AG04449 (cell line): ENCODE measurements around the gene SNX6.
A peak's percentile ranks its signal among the peaks of the same experiment; 100 is the strongest.

Experiments used
- CTCF ChIA-PET: fragments of 350-600 bp; formaldehyde crosslinking; extraction: SDS; loops from one replicate; lab custom pipeline; 2021; ENCODE audit warnings: antibody characterized with exemption; lab: Yijun Ruan, JAX
- POLR2A ChIA-PET: fragments of 400-600, 350-600 bp; formaldehyde crosslinking; extraction: SDS; loops from one replicate; lab custom pipeline; 2020; ENCODE audit warnings: antibody characterized with exemption, inconsistent platforms; lab: Yijun Ruan, JAX
- DNase-seq: peaks from one replicate; pipeline ENCODE4 v3.0.0-alpha.2; 2010; ENCODE audit warnings: low read depth, low spot score
- H3K4me3 ChIP-seq: 2 replicates; pipeline ENCODE4 v1.5.1; 2011; ENCODE audit warnings: low read depth, mild to moderate bottlenecking, control low read depth, low read length
- CTCF ChIP-seq: IDR thresholded peaks from one replicate; pipeline ENCODE4 v1.5.1; 2011; ENCODE audit warnings: mild to moderate bottlenecking, moderate library complexity, low read length, control low read depth, inconsistent platforms; ENCODE audit not compliant: insufficient read depth; ENCODE audit errors: missing control alignments

SNX6 gene

DNA sequence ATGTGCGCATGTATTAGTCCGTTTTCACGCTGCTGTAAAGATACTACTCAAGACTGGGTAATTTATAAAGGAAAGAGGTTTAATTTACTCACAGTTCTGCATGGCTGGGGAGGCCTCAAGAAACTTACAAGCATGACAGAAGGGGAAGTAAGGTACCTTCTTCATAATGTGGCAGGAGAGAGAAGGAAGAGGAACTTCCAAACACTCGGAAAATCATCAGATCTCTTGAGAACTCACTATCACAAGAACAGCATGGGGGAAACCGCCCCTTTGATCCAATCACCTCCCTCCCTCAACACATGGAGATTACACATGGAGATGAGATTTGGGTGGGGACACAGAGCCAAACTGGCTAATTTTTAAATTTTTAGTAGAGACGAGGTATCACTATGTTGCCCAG lies 41.8 kb upstream of the SNX6 start:
- ChIA-PET CTCF (interaction anchor here (0.7 to 6.2 kb wide), 19 partner anchors 10 to 1015 kb away, joined by 3 to 111 read pairs (median 6); partner anchors contain the start of genes CFL2 and SRP54), POLR2A (no interaction called here)
- H3K4me3 ChIP-seq: no peak overlapping the region
- no peak for DNase-seq
- no peak for TF ChIP-seq CTCF

DNA sequence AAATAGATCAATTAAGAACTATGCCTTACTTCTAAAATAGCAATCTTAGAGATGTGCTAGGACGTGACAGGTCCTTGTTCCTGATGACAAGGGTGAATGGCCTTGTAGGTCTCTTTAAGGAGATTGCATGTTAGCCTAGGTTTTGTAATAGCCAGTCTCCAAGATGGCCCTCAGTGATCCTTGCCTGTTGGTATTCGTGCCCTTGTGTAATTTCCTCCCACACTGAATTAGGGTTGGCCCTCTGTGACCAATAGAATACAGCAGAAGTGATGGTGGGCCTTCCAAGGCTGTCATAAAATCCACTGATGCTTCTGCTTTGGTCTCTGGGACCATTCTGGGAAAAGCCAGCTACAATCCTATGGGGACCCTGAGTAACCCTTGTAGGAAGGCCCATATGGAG lies 38.2 kb upstream of the SNX6 start:
- ChIA-PET CTCF (interaction anchor here (6.2 kb wide), 1 partner anchor 56 kb away, joined by 111 read pairs; no protein-coding TSS in a partner anchor), POLR2A (no interaction called here)
- no peak for TF ChIP-seq CTCF
- DNase-seq: no peak
- no peak overlapping the region for H3K4me3 ChIP-seq

DNA sequence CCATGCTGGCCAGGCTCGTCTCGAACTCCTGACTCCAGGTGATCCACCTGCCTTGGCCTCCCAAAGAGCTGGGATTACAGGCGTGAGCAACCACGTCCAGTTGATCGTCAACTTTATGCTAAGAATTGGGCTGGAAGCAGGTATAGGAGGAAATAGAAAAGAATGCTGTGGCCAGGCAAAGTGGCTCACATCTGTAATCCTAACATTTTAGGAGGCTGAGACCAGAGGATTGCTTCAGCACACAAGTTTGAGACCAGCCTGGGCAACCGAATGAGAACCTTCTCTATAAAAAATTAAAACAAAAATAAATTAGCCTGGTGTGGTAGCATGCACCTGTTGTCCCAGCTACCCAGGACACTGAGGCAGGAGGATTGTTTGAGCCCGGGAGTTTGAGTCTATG lies 37.1 kb upstream of the SNX6 start:
- DNase-seq: no peak
- POLR2A ChIA-PET: no interaction called here
- TF ChIP-seq CTCF: no peak
- CTCF ChIA-PET: interaction anchor here (1.8 kb wide), 1 partner anchor 56 kb away, joined by 4 read pairs; no protein-coding TSS in a partner anchor
- no peak overlapping the region for H3K4me3 ChIP-seq

GRCh38 chr14:34665785-34666435 lies 36.0 kb upstream of the SNX6 start:
- POLR2A ChIA-PET: interaction anchor here (0.7 to 1.1 kb wide), 2 partner anchors 15 to 111 kb away, joined by 3 to 5 read pairs; no protein-coding TSS in a partner anchor
- CTCF ChIA-PET: interaction anchor here (1.8 kb wide), 1 partner anchor 57 kb away, joined by 4 read pairs; no protein-coding TSS in a partner anchor

GRCh38 chr14:34662561-34663088 lies 32.7 kb upstream of the SNX6 start:
- CTCF ChIA-PET: interaction anchor here (1.4 to 3.6 kb wide), 2 partner anchors 11 to 13 kb away, joined by 3 to 18 read pairs; no protein-coding TSS in a partner anchor
- POLR2A ChIA-PET: no interaction called here

More at GRCh38 chr14:34665785-34666435, 36.0 kb upstream of the SNX6 start:
- TF ChIP-seq CTCF: no peak
- H3K4me3 ChIP-seq: no peak overlapping the region
- peak; percentile 89 for DNase-seq

More at GRCh38 chr14:34662561-34663088, 32.7 kb upstream of the SNX6 start:
- no peak for DNase-seq
- no peak for TF ChIP-seq CTCF
- no peak overlapping the region for H3K4me3 ChIP-seq
